Stimulated activated CD4-positive, alpha-beta T cell treated with anti-CD3 and anti-CD28 coated beads, Interleukin-4, amount 100 ng/mL, for 24 hours (primary cell): ENCODE results near the gene MPZL1.
"Not testable (repeated sequence)": the region's sequence is repeated elsewhere in the genome, so short reads cannot be mapped to it uniquely, and the experiment has no call there.

Source experiments
- DNase-seq: peaks from one replicate; pipeline ENCODE4 v3.0.0-alpha.2; 2020

Gene MPZL1

DNA sequence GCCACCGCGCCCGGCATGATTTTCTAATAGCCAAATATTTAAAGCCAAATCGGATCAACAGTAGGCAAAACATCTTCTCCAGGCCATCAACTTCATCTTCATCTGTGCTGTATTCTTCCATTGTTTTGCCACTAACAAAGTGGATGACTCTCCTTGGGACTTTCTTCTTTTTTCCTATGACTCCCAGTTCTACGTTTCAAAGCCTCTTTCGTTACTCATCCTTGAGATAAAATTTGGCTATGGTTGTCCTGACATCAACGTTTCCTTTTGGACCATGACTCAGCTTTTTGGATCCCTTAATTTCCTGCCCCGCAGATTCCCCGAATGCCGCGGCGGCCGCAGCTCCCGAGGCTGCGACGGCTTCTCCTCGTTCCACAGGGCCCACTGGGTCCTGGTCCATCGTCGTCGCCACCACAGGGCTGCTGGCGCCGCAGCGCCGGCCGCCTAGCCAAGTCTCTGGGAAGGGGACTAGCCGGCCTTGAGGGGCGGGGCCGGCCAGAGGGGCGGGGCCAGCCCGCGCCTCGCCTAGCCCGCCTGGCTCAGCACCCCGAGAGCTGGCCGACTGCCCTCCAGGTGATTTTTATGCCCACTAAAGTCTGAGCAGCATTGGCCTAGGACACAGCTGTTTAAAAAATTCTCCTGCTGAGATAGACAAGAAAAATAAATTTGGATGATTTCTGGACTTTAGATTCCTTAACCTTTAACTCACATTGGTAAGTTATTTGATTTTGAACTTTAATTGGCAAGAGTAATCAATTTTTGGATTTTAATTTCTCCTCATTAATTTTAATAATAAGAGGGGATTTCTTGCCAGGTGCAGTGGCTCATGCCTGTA is 98.3 kb downstream of the MPZL1 start:
- no peak for DNase-seq

- DNase-seq: no peak
Measured at GRCh38 chr1:167820684-167821355, 99.0 kb downstream of the MPZL1 start.

GRCh38 chr1:167821356-167821685 is 99.5 kb downstream of the MPZL1 start:
- DNase-seq: no peak

GRCh38 chr1:167821969-167822685 is 100.3 kb downstream of the MPZL1 start:
- no peak for DNase-seq

DNA sequence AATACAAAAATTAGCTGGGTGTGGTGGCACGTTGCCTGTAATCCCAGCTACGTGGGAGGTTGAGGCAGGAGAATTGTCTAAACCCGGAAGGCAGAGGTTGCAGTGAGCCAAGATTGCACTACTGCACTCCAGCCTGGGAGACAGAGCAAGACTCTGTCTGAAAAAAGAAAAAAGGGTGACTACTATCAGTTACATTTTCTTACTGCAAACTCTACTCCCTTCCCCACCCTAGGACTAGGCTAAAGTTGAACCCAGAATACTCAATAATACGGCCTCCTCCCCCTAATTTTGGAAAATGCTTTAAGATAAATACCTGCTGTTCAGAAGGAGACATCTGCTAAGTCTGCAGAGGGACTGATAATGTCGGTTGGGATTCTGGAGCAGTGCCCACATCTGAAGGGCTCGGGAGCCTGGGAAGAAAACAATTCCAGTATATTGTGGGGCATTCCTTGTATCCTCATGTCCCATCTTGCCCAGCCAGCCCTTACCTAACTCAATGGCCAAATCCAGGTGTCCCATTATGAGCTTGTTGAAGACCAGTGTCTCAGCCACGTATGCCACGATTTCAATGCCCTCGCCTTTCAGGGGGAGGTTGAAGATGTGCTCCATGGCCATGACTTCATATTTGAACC is 102.5 kb downstream of the MPZL1 start:
- no peak for DNase-seq

- DNase-seq: no peak
Measured at GRCh38 chr1:167825419-167826079, 103.8 kb downstream of the MPZL1 start.

- DNase-seq: no peak
Measured at GRCh38 chr1:167826127-167826526, 104.3 kb downstream of the MPZL1 start.

DNA sequence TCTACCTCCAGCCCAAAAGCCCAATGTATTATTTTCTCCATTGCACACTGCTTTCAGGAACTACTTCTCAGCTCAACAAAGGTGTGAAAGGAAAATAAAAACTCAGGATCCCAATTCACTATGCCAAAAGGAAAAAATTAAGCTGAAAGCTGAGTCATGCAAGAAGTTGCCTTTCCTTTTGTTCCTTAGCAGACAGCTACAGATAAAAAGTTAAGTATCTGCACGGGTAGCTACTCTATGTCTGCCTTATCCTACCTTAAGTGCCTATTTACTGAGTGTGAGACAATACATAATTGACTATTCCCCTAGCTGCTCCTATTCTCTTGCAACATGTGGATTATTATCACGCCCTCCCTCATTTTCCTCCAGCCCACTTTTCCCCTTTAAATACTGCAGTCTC is 108.1 kb downstream of the MPZL1 start:
- DNase-seq: no peak

- DNase-seq: not testable (repeated sequence)
Measured at GRCh38 chr1:167830668-167831067, 108.9 kb downstream of the MPZL1 start.

DNA sequence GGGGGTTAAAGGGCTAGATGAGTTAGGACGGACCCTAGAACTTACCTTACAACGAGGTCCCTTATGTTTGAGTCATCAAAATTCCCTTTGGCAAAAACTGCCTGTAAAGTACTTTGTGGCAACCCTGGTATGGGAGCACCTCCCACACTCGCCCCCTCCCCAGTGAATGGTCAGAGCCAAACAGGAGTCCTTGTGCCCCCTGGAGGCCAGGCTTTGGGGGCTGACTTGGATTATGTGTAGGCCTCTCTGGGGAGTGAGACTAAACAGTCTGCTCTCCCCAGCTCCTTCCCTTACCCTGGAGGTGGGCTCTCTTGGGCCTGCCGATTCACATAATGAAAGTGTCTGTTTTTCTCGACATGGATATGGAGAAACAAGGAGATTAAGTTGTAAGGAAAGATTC is 110.9 kb downstream of the MPZL1 start:
- no peak for DNase-seq

GRCh38 chr1:167833904-167834303 is 112.1 kb downstream of the MPZL1 start:
- no peak for DNase-seq

- DNase-seq: no peak
Measured at GRCh38 chr1:167836197-167836596, 114.4 kb downstream of the MPZL1 start.

DNA sequence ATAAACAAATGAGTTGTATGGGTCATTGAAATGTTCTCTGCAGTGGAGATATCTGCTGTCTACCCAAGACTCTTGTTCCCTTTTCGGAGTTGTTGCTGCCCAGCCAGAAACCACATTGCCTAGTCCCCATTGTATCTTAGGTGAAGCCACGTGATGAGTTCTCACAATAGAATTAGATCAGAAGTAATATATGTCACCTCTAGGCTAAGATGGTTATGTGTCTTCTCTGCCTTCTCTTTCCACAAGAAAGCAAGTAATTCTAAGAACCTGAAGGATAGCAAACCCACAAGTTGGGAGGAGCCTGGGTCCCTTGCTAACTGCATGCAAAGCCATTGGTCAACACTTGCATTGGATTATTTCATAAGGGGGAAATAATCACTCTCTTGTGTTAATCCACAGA is 115.5 kb downstream of the MPZL1 start:
- DNase-seq: no peak

- DNase-seq: no peak
Measured at GRCh38 chr1:167839009-167839408, 117.2 kb downstream of the MPZL1 start.
